OCI-M2 (cell line): ENCODE results near the gene BRCA1.
"Not testable (repeated sequence)": the region's sequence is repeated elsewhere in the genome, so short reads cannot be mapped to it uniquely, and the experiment has no call there.

Experiments
- DNase-seq: peaks from one replicate; lab custom pipeline; 2025; ENCODE audit not compliant: unreplicated experiment; lab: John Stamatoyannopoulos, UW

BRCA1 gene

DNA sequence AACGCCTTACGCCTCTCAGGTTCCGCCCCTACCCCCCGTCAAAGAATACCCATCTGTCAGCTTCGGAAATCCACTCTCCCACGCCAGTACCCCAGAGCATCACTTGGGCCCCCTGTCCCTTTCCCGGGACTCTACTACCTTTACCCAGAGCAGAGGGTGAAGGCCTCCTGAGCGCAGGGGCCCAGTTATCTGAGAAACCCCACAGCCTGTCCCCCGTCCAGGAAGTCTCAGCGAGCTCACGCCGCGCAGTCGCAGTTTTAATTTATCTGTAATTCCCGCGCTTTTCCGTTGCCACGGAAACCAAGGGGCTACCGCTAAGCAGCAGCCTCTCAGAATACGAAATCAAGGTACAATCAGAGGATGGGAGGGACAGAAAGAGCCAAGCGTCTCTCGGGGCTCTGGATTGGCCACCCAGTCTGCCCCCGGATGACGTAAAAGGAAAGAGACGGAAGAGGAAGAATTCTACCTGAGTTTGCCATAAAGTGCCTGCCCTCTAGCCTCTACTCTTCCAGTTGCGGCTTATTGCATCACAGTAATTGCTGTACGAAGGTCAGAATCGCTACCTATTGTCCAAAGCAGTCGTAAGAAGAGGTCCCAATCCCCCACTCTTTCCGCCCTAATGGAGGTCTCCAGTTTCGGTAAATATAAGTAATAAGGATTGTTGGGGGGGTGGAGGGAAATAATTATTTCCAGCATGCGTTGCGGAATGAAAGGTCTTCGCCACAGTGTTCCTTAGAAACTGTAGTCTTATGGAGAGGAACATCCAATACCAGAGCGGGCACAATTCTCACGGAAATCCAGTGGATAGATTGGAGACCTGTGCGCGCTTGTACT lies at the start of gene BRCA1:
TSS of gene BRCA1 (minus strand) at position 232 of the 834 bp plus-strand sequence. CDS start 1,268 bp downstream, outside the sequence.
- peak; percentile 86 for DNase-seq

DNA sequence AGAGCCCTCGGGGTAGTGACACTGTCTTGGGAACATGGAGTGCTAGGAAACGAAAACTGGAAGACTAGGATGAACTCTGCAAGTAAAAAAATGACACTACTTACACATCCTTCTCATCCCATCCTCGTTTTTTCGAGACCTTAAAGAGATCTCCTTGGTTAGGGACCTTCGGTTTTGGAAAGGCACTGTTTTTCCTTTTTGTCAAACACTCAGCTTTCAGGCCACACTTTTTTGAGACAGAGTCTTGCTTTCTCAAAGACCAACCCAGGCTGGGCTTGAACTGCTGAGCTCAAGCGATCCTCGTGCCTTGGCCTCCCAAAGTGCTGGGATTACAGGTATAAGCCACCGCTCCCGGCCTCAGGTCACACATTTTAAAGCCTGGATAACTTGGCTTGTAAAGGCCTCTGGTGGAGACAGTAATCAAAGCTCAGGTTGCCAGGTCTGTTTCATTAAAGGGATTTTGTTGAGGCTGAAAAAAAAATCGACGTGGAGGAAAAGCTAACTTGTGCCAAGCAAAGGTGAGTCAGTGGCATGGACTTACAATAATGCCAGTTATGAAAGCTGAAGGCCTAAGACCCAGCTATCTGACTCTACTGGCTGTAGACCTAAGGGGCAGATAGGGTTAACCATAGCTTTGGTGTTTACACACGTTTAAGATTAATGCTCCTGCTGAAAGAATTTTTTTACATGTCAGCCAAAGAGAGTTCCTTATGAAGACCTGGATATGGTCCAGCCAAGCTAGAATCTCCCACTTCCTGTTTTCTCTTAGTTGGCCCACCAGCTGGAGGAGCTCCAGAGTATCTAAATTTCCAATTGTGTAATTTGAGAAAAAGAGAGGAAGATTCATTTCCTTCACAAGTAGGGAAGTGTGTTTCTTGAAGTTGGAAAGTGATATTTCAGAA lies 46.7 kb upstream of the BRCA1 start:
- peak; percentile 43 for DNase-seq

DNA sequence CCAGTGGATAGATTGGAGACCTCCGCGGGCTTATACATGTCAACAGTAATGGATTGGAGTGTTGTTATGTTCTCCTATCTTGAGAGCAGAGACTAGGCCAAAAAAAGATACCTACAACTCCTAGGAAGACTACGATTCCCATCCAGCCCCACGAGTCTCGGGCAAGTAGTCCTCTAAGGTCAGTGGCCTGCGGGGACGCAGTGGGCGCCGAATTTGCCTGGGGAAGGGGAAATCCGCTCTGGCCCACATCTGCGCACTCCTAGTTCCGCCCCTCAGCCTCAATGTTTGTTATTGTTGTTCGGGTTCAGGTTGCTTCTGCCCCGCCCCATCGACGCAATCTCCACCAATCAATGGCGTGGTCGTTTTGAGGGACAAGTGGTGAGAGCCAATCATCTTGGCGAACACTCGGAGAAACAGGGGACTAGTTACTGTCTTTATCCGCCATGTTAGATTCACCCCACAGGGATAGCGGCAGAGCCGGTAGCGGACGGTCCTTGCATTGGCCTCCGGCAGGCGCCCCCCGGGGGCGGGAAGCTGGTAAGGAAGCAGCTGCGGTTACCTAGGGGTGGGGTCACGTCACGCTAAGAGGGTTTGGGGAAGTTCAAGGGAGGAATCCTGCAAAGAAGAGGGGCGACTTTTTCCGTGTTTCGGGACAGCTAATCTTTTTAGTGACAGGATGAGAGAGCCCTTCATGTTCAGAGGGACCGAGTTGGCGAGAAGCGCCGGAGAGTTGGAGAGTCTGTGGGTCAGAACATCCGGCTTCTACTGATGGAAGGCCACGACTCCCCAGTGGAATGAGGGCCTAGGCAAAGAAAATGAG lies 45.8 kb upstream of the BRCA1 start, which contains the start of gene NBR1:
TSS of gene NBR1 (plus strand) at position 449 of the 820 bp plus-strand sequence. CDS start 4,586 bp downstream, outside the sequence.
- DNase-seq = peak; percentile 88

DNA sequence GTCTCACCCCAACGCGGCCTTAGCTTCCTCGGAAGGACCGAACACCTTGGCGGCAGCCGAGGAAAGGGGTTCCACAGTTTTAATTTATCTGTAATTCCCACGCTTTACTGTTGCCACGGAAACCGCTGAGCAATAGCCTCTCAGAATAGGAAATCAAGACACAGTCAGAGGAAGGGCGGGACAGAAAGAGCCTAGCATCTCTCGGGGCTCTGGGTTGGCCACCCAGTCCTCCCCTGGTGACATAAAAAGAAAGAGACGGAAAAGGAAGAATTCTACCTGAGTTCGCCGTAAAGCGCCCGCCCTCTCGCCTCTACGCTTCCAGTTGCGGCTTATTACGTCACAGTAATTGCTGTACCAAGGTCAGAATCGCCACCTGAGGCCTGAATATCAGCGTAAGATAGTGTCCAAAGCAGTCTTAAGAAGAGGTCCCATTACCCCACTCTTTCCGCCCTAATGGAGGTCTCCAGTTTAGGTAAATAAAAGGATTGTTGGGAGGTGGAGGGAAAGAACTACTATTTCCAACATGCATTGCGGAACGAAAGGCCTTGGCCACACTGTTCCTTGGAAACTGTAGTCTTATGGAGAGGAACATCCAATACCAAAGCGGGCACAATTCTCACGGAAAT lies 45.1 kb upstream of the BRCA1 start:
- peak; percentile 60 for DNase-seq

DNA sequence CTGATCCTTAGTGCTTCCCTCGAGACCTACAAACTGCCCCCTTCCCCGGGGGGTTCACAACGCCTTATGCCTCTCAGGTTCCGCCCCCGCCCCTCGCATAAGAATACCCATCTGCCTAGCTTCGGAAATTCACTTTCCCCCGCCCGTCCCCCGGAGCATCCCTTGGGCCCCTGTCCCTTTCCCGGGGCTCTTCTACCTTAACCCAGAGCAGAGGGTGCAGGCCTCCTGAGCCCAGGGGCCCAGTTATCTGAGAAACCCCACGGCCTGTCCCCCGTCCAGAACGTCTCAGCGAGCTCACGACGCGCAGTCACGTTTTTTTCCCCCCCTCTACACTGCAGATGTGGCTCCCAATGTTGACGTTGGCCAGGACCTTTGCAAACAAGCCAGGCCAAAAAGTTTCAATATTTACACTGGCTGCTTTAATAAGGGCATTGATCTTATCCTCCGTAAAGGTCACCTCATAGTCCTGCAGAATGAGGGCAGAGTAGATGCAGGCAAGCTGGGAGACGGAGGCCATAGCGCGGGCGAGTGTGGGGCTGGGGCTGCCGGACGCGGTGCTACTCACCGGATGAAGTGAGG lies 44.5 kb upstream of the BRCA1 start:
- no peak for DNase-seq

DNA sequence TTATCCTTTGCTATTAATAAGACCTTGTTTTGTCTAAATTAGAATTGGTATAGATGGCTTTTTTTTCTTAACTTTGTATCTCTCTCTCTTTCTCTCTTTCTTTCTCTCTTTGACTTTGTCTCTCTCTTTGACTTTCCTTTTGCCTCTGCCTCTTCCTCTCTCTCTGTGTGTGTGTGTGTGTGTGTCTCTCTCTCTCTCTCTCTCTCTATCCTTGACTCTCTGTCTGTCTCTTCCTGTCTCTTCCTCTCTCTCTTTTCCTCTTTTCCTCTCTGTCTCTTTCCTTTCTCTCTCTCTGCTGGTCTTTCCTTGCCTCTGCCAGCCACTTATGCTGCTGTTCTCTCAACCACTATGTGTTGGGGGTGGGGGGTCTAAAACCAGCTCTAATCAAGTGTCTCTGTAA lies 40.8 kb upstream of the BRCA1 start:
- DNase-seq = not testable (repeated sequence)

DNA sequence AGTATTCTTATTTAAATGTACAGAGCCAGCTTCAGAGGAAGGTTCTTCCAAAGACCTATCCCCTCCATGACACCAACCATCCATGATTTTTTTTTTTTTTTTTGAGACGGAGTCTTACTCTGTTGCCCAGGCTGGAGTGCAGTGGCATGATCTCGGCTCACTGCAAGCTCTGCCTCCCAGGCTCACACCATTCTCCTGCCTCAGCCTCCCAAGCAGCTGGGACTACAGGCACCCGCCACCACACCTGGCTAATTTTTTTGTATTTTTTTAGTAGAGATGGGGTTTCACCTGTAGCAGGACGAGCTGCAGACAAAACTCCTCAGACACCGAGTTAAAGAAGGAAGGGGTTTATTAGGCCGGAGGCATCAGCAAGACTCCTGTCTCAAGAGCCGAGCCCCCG lies 34.8 kb upstream of the BRCA1 start:
- DNase-seq = not testable (repeated sequence)

DNA sequence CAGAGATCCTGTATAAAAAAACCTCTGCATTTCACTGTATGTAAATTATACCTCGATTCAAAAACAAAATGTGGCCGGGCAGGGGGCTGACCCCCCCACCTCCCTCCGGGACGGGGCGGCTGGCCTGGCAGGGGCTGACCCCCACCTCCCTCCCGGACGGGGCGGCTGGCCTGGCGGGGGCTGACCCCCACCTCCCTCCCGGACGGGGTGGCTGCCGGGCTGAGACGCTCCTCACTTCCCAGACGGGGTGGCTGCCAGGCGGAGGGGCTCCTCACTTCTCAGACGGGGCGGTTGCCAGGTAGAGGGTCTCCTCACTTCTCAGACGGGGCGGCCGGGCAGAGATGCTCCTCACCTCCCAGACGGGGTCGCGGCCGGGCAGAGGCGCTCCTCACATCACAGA lies 34.1 kb upstream of the BRCA1 start:
- not testable (repeated sequence) for DNase-seq

DNA sequence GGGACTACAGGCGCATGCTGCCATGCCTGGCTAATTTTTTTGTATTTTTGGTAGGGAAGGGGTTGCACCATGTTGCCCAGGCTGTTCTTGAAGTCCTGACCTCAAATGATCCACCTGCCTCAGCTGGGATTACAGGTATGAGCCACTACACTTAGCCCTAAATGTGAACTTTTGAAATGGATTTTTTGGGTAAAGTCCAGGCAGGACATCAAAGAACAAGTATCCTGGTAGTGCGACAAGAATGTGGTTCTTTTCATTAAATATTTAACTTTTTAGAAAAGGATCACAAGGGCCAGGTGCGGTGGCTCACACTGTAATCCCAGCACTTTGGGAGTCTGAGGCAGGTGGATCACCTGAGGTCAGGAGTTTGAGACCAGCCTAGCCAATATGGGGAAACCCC lies 30.5 kb upstream of the BRCA1 start:
- no peak for DNase-seq

DNA sequence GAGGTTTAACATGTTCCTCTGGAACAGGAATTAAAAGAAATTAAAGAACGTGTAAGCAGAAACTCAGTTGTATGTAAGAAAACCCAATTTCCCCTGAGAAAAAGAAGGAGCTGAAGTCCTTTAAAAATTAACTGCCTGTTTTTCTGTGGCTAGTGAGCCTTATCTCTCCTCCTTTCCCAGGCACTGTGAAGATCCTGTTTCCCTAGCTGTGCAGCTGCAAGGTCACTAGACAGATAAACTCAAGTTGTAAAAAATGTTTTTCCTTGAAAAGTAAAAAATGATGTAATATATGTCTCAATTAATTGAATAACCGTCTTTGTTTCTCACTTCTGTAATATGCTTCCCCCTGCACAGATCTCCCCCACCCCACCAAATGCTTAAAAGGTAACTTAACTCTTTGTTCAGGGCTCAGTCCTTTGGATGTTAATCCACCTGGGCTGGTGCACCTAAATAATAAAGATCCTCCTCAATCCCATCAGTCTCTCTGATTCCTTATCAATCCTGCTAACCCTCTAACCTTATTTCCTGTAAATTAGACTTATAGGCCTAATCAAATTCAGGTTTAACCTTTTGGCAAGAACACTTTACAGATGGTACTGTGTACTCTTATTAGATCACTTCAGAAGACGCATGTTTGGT lies 28.2 kb upstream of the BRCA1 start:
- not testable (repeated sequence) for DNase-seq

DNA sequence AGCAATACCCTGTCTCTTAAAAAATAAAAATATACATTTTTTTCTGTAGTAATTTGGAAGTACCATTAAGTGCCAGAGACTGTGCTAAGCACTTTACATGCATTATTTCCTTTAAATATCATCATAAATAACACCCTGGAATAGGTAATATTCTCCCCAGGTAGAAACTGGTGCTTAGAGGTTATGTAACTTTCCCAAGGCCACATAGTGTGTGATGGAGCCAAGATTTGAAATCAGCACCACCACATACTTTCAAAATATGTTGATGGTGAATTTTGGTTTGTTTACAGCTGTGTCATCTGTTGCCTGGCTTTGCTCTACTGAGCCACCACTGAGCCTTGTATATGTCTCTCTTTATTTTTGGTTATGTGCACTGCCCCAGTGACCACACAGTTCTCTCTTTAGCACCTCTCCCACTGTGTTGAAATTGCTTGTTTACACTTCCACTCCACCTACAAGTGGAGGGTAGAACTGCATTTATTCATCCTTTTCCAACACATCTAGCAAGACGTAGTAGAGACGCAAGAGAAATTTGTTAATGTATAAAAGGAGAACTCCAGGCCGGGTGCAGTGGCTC lies 26.8 kb upstream of the BRCA1 start:
- DNase-seq = no peak

DNA sequence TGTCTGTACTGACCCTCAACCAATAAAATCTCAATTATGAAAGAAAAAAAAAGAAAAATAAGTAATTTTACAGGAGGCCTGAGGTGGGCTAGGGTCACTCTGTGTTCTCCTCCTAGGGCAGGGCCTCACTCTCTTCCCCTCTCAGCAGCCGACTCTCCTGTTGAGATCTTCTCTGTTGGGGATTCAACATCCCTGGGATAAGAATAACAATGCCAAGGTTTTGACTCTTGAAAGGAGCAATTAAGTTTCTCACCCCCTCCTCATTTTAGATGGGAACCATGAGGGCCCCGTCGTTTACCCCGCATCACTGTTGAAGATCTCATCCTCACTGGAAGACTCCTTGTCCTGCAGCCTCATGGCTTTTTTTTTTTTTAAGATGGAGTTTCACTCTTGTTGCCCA lies 21.5 kb upstream of the BRCA1 start:
- DNase-seq = no peak

DNA sequence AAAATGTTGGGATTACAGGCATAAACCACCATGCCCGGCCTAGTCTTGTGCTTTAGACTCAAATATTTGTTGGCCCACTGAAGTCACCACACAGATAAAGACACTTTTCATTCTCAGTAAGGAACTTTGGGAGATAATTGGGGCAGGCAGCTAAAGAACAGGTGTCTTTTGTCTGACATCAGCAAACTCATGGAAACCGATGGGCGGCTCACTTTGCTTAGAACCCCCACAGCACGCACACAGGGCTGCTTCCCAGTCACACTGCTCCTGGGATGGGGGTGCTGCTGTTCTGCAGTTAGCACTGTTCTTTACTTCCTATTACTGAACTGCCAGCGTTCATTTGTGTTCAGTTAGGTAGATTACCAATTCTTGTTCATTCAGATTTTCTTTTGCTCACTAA lies 18.0 kb upstream of the BRCA1 start:
- no peak for DNase-seq

DNA sequence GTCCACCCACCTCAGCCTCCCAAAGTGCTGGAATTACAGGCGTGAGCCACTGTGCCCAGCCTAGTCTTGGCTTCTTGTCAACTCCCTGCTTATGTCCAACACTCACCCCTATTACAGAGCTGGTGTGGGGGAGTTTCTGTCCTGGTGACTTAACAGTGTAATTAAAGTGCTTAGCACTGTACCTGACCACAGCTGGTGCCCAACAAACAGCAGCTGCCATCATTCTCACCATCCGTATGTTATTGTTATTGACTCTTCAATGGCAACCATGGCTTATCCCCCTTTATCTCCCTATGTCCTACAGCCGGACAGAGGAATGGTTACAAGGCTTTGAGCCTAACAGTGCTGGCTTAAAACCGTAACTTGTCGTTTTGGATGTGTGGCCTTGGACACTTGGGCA lies 17.0 kb upstream of the BRCA1 start:
- DNase-seq = no peak

DNA sequence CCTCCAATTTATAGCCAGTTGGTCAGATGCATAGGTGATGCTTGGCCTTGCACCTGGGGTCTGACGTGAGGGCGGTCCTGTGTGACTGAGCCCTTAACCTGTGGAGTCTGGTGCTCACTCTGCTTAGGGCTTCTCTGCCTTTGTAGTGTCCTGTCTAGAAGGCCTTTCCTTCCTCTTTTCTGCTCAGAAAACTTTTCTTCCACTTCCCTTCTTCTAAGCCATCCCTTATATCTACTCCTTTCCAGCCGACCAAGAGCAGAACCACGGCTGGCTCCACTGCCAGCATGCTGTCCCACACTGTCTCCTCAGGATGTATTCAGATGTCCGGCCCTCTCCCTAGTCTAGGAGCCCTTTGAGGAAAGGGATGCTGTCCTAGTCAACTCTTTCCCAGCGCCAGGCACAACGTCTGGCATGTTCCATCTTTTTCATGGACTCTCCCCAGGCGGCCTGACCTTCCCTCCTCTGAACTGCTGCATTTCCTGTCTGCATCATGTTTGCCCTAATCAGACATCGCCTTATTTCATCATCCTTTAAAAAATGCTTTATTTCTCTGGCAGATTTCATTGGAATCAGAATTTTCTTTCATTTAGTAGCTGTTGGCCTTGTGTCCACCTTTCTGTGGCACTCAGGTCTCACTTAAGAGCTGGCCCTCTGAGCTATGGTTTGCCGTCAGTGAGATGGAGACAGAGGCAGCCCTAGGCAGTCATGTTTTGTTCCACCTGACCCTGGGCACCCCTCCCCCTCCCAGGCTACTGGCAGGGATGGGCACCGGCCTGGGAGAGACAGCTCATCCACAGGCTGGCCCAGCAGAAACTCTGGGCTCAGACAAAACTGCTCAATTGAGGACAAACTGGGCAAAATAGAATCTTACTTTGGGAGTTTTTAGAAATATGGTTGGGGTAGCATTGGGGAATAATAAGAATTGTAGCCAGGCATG lies 15.5 kb upstream of the BRCA1 start:
- DNase-seq = no peak

DNA sequence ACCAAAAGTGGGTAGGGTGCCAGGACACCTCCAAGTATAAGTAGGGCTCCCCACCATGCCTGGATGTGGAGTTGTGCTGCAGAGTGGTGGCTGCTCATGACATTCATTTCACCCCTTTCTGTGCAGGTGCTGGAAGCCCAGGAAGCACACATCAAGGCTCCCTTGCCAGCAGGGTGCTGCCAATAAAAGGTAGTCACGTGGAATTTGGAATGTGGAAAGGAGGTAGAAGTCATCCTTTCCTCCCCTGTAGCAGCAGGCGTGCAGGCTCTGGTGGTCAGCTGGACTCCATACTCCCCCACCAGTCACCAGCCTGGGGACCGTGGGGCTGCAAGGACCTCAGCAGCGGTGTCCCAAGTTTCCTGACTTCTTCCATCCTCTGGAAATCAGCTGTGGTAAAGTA lies 13.4 kb upstream of the BRCA1 start:
- DNase-seq = not testable (repeated sequence)

DNA sequence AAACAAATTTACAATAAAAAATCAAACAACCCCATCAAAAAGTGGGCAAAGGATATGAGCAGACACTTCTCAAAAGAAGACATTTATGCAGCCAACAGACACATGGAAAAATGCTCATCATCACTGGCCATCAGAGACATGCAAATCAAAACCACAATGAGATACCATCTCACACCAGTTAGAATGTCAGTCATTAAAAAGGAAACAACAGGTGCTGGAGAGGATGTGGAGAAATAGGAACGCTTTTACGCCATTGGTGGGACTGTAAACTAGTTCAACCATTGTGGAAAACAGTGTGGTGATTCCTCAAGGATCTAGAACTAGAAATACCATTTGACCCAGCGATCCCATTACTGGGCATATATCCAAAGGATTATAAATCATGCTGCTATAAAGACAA lies 11.4 kb upstream of the BRCA1 start:
- not testable (repeated sequence) for DNase-seq

DNA sequence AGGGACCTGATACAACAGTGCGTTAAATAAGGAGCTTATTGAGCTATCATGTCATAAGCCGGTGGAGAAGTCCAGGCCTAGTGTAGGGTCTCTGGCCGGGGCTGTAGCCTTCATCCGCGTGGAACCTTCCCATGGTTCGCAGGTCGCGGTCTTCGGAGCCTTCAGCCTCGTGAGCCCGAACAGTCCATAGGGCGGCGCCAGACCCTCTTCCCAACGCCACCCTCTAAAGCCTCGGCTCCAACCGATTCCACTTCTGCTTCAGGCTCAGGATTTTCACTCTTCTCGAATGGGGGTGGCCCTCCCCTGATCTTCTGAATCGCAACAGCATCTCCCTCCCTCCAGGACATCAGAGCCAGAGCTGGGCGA lies 10.3 kb upstream of the BRCA1 start:
- no peak for DNase-seq
